Karpas-422 (cell line): ENCODE measurements around the gene ME2. TPM values are rescaled to one million over a fixed set of nuclear protein-coding genes. Genes with fewer than 3 reads are reported as not detected.
"Not testable (repeated sequence)": the region's sequence is repeated elsewhere in the genome, so short reads cannot be mapped to it uniquely, and the experiment has no call there.

Experiments
- DNase-seq: peaks from one replicate; pipeline ENCODE4 v3.0.0-alpha.2; 2015
- H2AFZ ChIP-seq: fragments of 200-600 bp; sonication (generic); 2 replicates; pipeline ENCODE4 v1.6.1; 2014; ENCODE audit warnings: antibody characterized with exemption, low read length, mixed read lengths
- H3K27ac ChIP-seq: fragments of 200-600 bp; sonication (generic); 2 replicates; pipeline ENCODE4 v1.5.1; 2014; ENCODE audit warnings: mild to moderate bottlenecking, low read length, moderate library complexity
- H3K27me3 ChIP-seq: fragments of 200-600 bp; sonication (generic); 2 replicates; pipeline ENCODE4 v1.6.1; 2014; ENCODE audit warnings: low read length, mixed read lengths
- H3K36me3 ChIP-seq: fragments of 200-600 bp; sonication (generic); 2 replicates; pipeline ENCODE4 v1.6.1; 2014; ENCODE audit warnings: low read length, mixed read lengths; ENCODE audit not compliant: insufficient read depth
- H3K4me1 ChIP-seq: fragments of 200-600 bp; sonication (generic); 2 replicates; pipeline ENCODE4 v1.6.1; 2014; ENCODE audit warnings: mild to moderate bottlenecking, low read length, mixed read lengths
- H3K4me2 ChIP-seq: fragments of 200-600 bp; sonication (generic); 2 replicates; pipeline ENCODE4 v1.6.1; 2014; ENCODE audit warnings: low read length, low read depth, mild to moderate bottlenecking; ENCODE audit not compliant: poor library complexity, severe bottlenecking
- H3K4me3 ChIP-seq: fragments of 200-600 bp; sonication (generic); 2 replicates; pipeline ENCODE4 v1.5.1; 2014; ENCODE audit warnings: mild to moderate bottlenecking, antibody characterized with exemption, low read length, mixed read lengths
- H3K79me2 ChIP-seq: fragments of 200-600 bp; sonication (generic); 2 replicates; pipeline ENCODE4 v1.6.1; 2014; ENCODE audit warnings: mild to moderate bottlenecking, low read length, mixed read lengths
- H3K9ac ChIP-seq: fragments of 200-600 bp; sonication (generic); 2 replicates; pipeline ENCODE4 v1.6.0; 2014; ENCODE audit warnings: low read length
- H3K9me2 ChIP-seq: fragments of 200-600 bp; sonication (generic), shearing (Covaris generic); replicated peaks from 2 replicates; pipeline ENCODE4 v1.6.0; 2014; ENCODE audit warnings: mild to moderate bottlenecking, low read length, moderate library complexity; ENCODE audit not compliant: insufficient read depth
- H3K9me3 ChIP-seq: fragments of 300-700, 200-600 bp; sonication (generic); 2 replicates; pipeline ENCODE4 v1.6.1; 2014; ENCODE audit warnings: low read length, mixed read lengths
- H4K20me1 ChIP-seq: fragments of 200-600 bp; sonication (generic); 2 replicates; pipeline ENCODE4 v1.6.1; 2014; ENCODE audit warnings: mild to moderate bottlenecking, antibody characterized with exemption, low read length, low read depth; ENCODE audit not compliant: insufficient read depth
- total RNA-seq: library from RNA; depleted of rRNA; stranded (reverse); fragments of >200 nt; shearing (Covaris generic); gene quantifications from 2 replicates; pipeline ENCODE4 v1.2.3, GENCODE V29; 2014; ENCODE audit warnings: low replicate concordance

ME2 gene
- total RNA-seq, 1 experiment from 2014 or later, result 184 TPM

GRCh38 chr18:50934545-50935211 lies 55.8 kb downstream of the ME2 start:
- Histone ChIP-seq H3K27me3 (no peaks in the 10 kb centered on the region), H4K20me1 (no peaks in the 10 kb centered on the region), H3K4me2 (no peak overlapping the region), H3K4me1 (peaks cover 3% of the 10 kb centered on the region; the same call in 1 of the 2 replicates), H3K27ac (no peak overlapping the region), H3K79me2 (peaks cover 3% of the 10 kb centered on the region; the same call in 1 of the 2 replicates), H2AFZ (no peak overlapping the region), H3K4me3 (no peak overlapping the region), H3K9me2 (no peaks in the 10 kb centered on the region), H3K36me3 (peaks cover 42% of the 10 kb centered on the region; the same call in 1 of the 2 replicates), H3K9me3 (no peaks in the 10 kb centered on the region), H3K9ac (no peak overlapping the region)
- no peak for DNase-seq

GRCh38 chr18:50935493-50936191 lies 56.7 kb downstream of the ME2 start:
- Histone ChIP-seq H3K9me2 (no peaks in the 10 kb centered on the region), H3K9ac (no peak overlapping the region), H3K36me3 (peaks cover 49% of the 10 kb centered on the region; the same call in 1 of the 2 replicates), H3K4me3 (no peak overlapping the region), H3K9me3 (no peaks in the 10 kb centered on the region), H2AFZ (no peak overlapping the region), H3K27me3 (no peaks in the 10 kb centered on the region), H3K4me1 (peaks cover 3% of the 10 kb centered on the region; the same call in 1 of the 2 replicates), H3K79me2 (peaks cover 7% of the 10 kb centered on the region; the same call in 1 of the 2 replicates), H3K4me2 (no peak overlapping the region), H4K20me1 (no peaks in the 10 kb centered on the region), H3K27ac (no peak overlapping the region)
- DNase-seq, result no peak

- H3K79me2 ChIP-seq, result peaks cover 4% of the 10 kb centered on the region; the same call in 1 of the 2 replicates
- no peak overlapping the region for H3K9ac ChIP-seq
- H3K27me3 ChIP-seq, result no peaks in the 10 kb centered on the region
- H3K4me1 ChIP-seq, result peaks cover 3% of the 10 kb centered on the region; the same call in 1 of the 2 replicates
- DNase-seq, result no peak
- H3K9me2 ChIP-seq, result no peaks in the 10 kb centered on the region
- no peak overlapping the region for H3K4me3 ChIP-seq
- no peaks in the 10 kb centered on the region for H3K9me3 ChIP-seq
- H2AFZ ChIP-seq, result no peak overlapping the region
- H3K36me3 ChIP-seq, result peaks cover 44% of the 10 kb centered on the region; the same call in 1 of the 2 replicates
- no peak overlapping the region for H3K27ac ChIP-seq
- H4K20me1 ChIP-seq, result no peaks in the 10 kb centered on the region
- H3K4me2 ChIP-seq, result no peak overlapping the region
These were observed 58.3 kb downstream of the ME2 start for GRCh38 chr18:50937183-50937582.

GRCh38 chr18:50938912-50939311 lies 60.0 kb downstream of the ME2 start:
- no peak overlapping the region for H3K9ac ChIP-seq
- no peak for DNase-seq
- no peaks in the 10 kb centered on the region for H4K20me1 ChIP-seq
- H3K4me3 ChIP-seq, result no peak overlapping the region
- H3K9me3 ChIP-seq, result no peaks in the 10 kb centered on the region
- no peaks in the 10 kb centered on the region for H3K27me3 ChIP-seq
- H3K36me3 ChIP-seq, result peaks cover 39% of the 10 kb centered on the region; the same call in 1 of the 2 replicates
- no peak overlapping the region for H2AFZ ChIP-seq
- no peak overlapping the region for H3K27ac ChIP-seq
- peaks cover 4% of the 10 kb centered on the region; the same call in 1 of the 2 replicates for H3K79me2 ChIP-seq
- no peaks in the 10 kb centered on the region for H3K9me2 ChIP-seq
- H3K4me2 ChIP-seq, result no peak overlapping the region
- H3K4me1 ChIP-seq, result peaks cover 3% of the 10 kb centered on the region; the same call in 1 of the 2 replicates

DNA sequence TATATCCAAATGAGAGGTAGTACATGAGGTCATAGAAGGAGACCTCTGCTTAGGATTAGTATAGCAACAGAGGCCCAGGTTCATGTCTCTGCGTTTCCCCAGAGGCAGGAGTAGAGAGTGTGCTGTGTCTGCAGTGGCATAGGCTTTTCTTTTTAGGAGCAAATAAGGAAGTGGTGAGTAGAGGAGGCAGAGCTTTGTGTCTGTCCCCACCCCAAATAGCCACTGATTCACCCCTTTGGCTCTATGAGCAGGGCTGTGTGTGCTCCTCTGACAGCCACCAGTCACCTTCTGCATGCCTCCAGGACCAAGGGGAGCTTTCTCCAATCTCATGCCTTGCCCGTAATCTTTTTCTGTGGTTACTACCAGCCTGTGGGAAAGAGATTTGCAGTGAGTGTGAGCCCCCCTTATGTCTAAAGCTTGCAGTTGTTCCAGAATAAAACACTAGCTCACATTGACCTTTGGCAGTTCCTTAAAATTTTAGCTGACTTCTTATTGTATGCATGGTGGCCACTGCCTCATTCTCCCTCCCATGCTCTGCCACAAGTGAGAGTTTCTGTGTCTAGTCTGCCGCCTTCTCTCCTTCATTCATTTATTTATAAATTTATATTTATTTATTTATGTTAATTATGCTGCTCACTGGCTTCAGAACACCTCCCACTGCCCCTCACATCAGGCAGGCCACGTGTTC lies 65.5 kb downstream of the ME2 start:
- Histone ChIP-seq H3K4me2 (no peak overlapping the region), H3K4me1 (peaks cover under 1% of the 10 kb centered on the region; the same call in 1 of the 2 replicates), H3K9ac (no peak overlapping the region), H3K79me2 (0 out of 2 replicates have a peak, but pooled peaks cover 4% of the 10 kb centered on the region), H3K36me3 (peaks cover 28% of the 10 kb centered on the region; the same call in 1 of the 2 replicates), H3K27me3 (no peaks in the 10 kb centered on the region), H3K4me3 (no peak overlapping the region), H3K9me3 (no peaks in the 10 kb centered on the region), H3K9me2 (no peaks in the 10 kb centered on the region), H2AFZ (no peak overlapping the region), H3K27ac (no peak overlapping the region), H4K20me1 (no peaks in the 10 kb centered on the region)
- no peak for DNase-seq

DNA sequence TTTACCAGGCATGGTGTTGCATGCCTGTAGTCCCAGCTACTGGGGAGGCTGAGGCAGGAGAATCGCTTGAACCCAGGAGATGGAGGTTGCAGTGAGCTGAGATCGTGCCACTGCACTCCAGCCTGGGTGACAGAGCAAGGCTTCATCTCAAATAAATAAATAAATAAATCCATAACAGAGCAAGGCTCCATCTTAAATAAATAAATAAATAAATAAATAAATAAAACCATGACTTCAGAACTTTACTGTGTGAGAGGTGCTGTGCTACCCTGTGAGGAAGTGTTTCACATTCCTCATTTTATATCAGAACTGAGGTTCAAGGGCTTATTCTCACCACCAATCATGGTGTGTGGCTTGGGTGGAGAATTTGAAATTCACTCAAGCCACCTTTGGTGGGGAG lies 67.0 kb downstream of the ME2 start:
- not testable (repeated sequence) for H3K4me3 ChIP-seq, H3K9me2 ChIP-seq, H2AFZ ChIP-seq, H3K4me2 ChIP-seq, H3K79me2 ChIP-seq, H3K27me3 ChIP-seq, H4K20me1 ChIP-seq, H3K9ac ChIP-seq, H3K4me1 ChIP-seq, H3K27ac ChIP-seq, H3K9me3 ChIP-seq, DNase-seq
- H3K36me3 ChIP-seq, result peaks cover 16% of the 10 kb centered on the region; the same call in 1 of the 2 replicates

GRCh38 chr18:50947899-50948298 lies 69.0 kb downstream of the ME2 start:
- Histone ChIP-seq H2AFZ (no peak overlapping the region), H3K27me3 (no peaks in the 10 kb centered on the region), H3K4me3 (no peak overlapping the region), H3K9me2 (no peaks in the 10 kb centered on the region), H3K4me1 (no peaks in the 10 kb centered on the region), H3K79me2 (no peaks in the 10 kb centered on the region), H3K9me3 (no peaks in the 10 kb centered on the region), H3K27ac (no peak overlapping the region), H3K4me2 (no peak overlapping the region), H4K20me1 (no peaks in the 10 kb centered on the region), H3K36me3 (peaks cover 8% of the 10 kb centered on the region; the same call in 1 of the 2 replicates), H3K9ac (no peak overlapping the region)
- DNase-seq, result no peak

GRCh38 chr18:50949185-50949584 lies 70.3 kb downstream of the ME2 start:
- no peaks in the 10 kb centered on the region for H3K79me2 ChIP-seq
- H3K9ac ChIP-seq, result no peak overlapping the region
- H3K9me2 ChIP-seq, result no peaks in the 10 kb centered on the region
- H3K4me1 ChIP-seq, result no peaks in the 10 kb centered on the region
- peaks cover 8% of the 10 kb centered on the region; the same call in 1 of the 2 replicates for H3K36me3 ChIP-seq
- no peaks in the 10 kb centered on the region for H4K20me1 ChIP-seq
- no peak for DNase-seq
- no peak overlapping the region for H3K4me2 ChIP-seq
- H3K27me3 ChIP-seq, result no peaks in the 10 kb centered on the region
- no peak overlapping the region for H3K4me3 ChIP-seq
- no peak overlapping the region for H3K27ac ChIP-seq
- no peak overlapping the region for H2AFZ ChIP-seq
- no peaks in the 10 kb centered on the region for H3K9me3 ChIP-seq
